IPS DF 19.7 (cell line): ENCODE data around the gene CEP41.
"Not testable (repeated sequence)": the region's sequence is repeated elsewhere in the genome, so short reads cannot be mapped to it uniquely, and the experiment has no call there.

ENCODE experiments used
- DNase-seq: peaks from one replicate; pipeline ENCODE4 v3.0.0-alpha.2; 2013; ENCODE audit warnings: low read depth, low spot score

Gene CEP41

DNA sequence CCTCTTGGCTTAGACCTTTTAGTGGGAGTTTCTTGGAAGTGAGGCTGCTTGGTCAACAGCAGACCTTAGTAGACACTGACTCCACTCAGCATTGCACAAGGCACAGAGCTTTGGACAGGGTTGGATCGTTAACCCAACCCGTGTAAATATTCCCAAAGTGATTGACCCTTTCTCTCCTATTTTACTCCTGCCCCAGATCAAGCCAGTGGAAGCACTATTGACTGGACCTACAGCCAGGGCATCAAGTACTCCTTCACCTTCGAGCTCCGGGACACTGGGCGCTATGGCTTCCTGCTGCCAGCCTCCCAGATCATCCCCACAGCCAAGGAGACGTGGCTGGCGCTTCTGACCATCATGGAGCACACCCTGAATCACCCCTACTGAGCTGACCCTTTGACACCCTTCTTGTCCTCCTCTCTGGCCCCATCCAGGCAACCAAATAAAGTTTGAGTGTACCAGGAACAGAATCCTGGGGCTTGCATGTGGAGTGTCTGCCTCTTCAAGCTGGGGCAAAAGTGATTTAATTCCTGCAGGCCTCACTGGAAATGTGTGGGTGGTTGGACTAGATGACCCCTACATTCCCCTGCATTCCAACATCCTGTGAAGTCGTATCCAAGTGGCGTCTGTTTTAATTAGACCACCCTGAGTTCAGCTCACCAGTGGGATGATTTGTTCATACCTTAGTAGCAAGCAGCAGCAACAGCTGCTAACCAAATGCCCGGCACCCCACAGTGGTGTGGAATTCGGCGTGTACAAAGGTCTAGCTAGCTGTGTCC lies 53.0 kb downstream of the CEP41 start:
- DNase-seq: no peak

DNA sequence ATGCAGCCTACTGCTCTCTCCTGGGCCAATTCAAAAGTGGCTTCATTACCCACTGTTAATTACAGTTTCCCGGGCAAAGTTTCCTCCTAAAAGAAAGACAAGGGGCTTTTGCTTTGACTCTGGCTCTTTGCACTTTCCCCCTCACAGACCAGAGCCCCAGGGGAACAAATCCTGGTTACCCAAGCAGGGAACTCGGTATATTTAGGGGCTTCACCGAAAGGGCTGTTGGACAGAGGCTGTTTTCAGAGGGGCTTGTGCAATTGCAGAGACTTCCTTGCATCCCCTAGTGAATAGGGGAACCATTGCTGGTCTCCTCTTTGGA lies 53.5 kb downstream of the CEP41 start:
- no peak for DNase-seq

DNA sequence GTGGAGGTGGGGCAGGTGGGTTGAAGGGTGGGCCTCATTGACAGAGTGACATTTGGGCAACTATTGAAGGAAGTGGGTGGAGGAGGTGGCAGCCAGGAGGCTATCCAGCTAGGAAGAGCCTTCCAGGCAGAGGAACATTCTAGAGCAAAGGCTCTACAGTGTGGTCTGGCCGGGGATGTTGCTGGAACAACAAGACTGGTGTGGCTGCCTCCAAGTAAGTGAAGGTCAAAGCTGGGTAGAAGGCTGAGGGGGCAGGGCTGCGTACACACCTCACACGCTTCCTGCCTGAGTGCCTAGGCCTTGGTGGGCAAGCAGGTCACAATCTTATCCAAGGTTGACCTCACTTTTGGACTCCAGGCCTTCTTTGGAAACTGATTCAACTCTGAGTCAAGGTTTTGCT lies 53.9 kb downstream of the CEP41 start:
- no peak for DNase-seq

DNA sequence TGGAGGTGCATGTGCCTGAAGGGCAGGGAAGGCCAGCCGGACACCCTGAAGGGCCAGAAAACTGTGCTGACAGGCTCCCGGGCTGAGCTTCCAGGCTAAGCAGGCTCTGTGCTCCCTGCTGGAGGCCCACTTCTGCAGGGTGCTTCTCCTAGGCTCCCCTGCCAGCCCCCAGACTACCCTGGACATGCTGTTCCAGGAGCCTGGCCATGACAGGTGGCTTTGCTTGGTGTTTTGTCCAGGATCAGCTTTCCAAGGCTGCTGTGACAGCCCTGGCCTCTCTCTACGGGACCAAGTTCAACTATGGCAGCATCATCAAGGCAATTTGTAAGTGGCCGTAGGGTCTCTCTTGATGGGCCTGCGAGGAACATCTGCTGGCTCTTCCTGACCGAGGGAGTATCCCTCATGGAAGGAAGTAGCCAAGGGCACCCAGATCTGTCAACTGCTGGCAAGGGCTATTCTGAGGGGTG lies 55.2 kb downstream of the CEP41 start:
- DNase-seq: no peak

DNA sequence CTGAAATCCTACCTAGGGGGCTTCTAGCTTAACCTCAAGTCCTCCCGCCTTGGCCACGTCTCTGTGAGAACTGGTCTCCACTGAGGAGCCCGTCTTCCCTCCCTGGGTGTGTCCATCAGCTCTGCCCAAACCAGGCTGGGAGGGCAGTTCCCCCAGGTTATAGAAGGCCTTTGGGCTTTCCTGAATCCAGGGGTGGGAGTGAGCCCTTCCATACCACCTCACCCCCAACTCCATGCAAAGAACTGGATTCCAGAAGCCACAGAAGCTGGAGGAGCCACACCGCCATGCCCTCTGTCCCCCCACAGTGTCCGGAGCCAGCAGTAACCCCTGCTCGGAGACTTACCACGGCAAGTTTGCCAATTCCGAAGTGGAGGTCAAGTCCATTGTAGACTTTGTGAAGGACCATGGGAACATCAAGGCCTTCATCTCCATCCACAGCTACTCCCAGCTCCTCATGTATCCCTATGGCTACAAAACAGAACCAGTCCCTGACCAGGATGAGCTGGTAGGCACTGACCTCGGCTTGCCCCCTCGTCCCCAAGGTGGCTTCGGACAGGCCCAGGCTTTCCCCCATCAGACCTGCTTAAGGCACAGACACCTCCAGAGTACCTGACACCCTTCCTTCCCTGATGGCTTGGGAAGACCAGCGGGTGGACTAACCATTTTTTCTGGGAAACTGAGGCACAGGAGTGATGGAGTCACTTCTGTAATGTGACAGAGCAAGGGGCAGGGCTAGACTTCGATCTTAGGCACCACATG lies 55.8 kb downstream of the CEP41 start:
- no peak for DNase-seq

DNA sequence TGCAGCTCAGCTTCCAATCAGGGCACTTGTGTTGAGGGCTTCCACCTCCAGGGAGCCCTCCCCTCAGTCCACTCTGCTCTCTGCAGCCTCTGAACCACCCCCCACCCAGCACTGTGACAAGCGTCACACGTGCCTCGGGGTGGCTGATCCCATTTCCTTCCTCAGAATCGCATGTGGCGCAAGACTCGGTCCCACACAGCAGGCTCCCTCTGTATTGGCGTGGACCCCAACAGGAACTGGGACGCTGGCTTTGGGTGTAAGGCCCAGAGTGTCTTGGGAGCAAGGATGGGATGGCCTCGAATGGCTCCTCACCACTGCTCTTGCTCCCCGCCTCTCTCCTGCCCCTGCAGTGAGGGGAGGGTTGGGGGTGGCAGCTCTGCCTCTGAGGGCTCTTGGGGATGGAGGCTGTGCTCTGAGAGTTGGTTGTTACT lies 56.4 kb downstream of the CEP41 start:
- no peak for DNase-seq

DNA sequence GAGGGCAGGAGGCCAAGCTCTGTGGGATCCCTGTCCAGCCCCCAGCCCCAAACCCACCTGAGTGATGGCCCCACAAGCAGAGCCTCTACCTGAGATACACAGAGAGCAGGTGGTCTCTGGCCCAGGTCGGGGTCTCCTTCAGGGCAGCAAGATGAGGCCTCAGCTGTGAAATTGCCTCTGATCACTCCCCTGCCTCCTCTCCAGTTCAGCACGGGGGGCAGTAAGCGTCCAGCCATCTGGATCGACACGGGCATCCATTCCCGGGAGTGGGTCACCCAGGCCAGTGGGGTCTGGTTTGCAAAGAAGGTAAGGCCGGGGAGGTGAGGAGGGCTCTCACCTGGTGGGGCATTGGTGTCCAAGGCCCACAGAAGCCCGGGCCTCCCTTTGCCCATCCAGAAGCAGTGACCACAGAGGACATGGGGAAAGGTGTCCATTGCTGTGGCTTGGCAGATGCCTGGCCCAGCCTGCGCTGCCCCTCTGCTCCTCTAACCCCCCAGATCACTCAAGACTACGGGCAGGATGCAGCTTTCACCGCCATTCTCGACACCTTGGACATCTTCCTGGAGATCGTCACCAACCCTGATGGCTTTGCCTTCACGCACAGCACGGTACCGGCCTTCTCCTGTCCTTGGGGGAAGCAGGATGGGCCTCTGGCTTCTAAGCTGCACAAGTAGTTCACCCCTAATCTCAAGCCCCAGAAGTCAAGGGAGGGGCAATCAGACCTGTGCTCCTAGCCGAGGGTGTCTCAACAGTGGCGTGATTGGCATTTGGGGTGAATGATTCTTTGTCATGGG lies 57.4 kb downstream of the CEP41 start:
- DNase-seq: no peak

DNA sequence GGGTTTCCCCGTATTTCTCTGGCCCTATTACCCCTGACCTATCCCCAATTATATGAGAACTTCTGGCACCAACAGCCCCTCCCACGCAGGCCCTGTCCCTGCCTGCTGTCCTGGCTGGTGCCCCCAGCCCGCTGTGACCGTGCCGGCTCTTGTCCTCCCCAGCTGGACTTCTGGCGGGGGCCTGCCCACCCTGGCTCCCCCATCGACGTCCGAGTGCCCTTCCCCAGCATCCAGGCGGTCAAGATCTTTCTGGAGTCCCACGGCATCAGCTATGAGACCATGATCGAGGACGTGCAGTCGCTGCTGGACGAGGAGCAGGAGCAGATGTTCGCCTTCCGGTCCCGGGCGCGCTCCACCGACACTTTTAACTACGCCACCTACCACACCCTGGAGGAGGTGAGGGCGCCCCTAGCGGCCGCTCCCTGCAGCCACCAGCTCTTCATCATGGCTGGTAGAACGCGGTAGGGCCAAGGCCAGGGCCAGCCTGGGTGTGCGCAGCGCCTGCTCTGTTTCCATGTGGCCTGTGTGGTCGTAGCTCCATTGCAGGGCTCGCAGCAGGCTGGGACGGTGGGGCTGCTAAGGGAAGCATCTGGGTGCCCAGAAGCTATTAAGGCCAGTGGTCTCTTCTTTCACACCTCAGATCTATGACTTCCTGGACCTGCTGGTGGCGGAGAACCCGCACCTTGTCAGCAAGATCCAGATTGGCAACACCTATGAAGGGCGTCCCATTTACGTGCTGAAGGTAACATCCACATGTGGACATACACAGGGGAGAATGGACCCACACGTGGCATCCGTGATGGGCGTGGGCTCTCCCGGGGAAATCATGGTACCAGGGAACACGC lies 59.1 kb downstream of the CEP41 start:
- no peak for DNase-seq

DNA sequence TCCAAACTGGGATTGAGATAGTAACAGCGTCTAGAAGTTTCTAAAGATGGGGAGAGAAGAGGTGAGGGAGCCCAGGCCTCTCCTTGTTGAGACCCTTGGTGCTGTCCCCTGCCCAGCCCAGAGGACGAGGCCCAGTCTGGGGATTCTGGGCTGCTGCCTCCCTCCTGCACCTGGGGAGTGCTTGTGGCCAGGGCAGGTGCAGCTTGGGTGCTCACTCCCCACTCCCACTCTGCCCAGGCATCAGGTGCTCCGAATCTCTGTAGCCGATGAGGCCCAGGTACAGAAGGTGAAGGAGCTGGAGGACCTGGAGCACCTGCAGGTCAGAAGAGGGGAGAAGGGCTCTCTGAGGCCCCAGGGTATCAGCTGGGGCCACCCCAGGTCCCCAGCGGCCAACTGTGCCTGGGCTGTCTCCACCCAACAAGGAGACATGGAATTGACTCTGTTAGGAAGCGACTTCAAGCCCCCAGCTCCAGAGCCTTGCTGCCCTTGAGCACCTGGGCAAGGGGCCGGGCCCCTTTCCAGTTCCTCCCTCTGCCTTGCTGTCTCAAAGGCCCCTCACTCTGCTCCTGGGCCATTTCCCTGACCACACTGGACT lies 59.9 kb downstream of the CEP41 start:
- no peak for DNase-seq

DNA sequence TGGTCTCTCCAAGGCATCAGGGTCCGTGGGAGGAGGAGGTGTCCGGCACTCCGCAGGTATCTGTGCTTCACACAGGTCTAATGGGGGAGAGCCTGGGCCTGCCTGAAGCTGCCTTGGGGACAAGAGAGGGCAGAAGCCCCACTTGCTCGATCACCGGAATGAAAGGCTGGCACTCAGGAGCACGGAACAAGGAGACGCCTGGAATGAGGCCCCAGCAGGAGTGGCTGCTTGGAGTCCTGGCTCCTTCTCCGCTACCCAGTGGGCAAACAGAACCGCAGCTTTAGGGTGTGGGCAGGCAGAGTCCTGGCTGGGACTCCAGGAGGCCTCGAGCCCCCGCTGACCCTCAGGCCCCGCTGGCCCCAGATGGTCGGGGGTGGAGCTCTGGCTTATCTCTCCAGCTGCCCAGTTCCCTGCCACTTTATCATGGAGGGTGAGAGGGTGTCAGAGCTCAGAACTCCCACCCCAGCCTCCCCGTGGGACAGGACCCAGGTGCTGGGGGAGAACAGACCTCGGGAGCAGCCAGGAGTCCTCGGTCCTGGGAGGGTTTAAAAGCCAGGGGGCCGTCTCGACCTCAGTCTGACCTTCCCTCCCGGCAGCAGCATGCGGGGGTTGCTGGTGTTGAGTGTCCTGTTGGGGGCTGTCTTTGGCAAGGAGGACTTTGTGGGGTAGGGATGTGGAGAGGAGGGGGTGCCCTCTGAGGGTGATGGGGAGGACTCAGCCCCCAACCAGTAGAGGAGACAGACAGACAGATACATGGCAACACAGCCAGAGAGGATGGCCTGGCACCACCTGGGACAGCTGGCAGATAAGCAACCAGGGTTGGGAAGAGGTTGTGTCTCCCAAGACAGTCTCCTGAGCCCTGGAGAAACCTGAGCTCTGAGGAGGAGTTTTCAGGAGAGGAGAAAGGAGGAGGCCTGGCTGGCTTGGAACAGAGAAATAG lies 60.6 kb downstream of the CEP41 start, which contains the start of gene CPA1:
TSS of gene CPA1 (plus strand) at position 574 of the 940 bp plus-strand sequence. CDS start at position 601, 27 bp downstream.
- no peak for DNase-seq

DNA sequence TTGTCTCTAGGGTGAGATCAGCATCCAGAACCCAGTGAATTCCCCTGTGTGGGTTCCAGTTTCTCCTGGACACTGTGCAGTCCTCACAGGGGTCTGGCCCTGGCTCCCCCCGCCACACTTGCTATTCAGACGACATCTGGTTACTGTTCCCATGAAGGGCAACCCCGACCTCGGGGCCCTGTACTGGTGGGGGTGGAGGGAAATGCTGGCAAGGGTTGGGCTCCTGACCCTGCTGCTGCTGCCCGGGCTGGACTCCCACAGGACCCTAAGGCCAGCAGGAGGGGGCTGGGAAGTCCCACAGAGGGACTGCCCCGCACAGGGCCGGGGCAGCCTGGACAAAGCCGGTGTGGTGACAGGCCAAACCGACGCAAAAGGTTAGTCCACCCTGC lies 61.3 kb downstream of the CEP41 start:
- no peak for DNase-seq

DNA sequence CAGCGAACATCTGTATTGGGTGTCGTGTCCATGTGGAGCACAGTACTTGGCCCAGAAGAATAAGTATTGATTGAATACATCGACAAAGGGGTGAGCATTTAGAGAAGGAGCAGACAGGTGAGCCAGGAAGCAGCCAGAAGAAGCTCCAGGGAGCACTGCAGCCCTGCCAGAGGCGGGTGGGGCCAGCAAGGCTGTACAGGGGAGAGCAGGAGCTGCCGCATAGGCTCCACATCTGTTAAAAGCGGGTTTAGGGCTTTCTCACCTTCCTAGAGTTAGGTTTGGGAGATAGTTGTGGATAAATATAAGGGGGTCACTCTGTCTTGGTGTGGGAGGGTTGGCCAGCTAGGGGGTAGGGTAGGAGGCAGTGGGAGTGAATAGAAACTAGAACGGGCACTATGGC lies 61.8 kb downstream of the CEP41 start:
- DNase-seq: no peak

DNA sequence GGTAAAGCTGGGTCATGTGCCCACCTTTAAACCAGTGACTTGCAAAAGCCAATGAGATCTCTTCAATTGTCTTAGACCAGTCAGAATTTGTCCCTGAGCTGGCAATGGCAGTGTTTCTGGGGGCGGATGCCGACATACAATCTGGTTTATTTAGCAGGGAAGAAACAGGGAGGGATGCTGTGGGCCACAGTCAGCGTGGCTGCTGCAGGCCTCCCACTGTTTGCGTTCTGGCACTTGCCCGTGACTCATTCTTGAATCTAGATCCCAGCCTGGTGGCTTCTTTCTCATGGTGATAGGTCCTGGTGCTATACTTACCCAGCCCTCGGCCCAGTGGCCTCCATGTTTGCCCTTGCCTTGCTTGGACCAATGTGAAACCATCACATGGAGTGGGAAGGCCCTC lies 63.6 kb downstream of the CEP41 start:
- DNase-seq: no peak

DNA sequence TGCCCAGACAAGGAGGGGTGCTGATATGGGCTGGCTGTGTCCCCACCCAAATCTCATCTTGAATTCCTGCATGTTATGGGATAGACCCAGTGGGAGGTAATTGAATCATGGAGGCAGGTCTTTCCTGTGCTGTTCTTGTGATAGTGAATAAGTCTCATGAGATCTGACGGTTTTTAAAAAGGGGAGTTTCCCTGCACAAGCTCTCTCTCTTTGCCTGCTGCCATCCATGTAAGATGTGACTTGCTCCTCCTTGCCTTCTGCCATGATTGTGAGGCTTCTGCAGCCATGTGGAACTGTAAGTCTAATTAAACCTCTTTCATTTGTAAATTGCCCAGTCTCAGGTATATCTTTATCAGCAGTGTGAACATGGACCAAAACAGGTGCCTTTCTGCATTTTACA lies 64.4 kb downstream of the CEP41 start:
- not testable (repeated sequence) for DNase-seq

DNA sequence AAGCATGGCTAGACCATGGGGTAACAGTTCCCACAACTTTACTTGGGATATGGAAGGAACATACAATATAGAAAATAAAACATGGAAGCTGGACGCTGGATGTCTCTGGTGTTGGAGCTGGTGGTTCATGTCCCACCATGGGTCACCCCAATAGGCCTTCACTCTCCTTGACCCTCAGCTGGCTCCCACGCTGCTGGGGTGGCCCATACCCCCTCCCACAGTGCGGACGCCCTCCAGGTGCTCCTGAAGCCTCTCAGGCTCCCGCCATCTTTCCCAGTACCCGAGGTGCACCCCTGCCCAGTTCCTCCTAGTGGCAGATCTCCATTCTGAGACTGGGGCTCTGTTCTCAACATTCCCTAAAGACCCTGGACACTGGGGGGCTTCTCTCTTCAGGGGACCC lies 66.3 kb downstream of the CEP41 start:
- DNase-seq: no peak

DNA sequence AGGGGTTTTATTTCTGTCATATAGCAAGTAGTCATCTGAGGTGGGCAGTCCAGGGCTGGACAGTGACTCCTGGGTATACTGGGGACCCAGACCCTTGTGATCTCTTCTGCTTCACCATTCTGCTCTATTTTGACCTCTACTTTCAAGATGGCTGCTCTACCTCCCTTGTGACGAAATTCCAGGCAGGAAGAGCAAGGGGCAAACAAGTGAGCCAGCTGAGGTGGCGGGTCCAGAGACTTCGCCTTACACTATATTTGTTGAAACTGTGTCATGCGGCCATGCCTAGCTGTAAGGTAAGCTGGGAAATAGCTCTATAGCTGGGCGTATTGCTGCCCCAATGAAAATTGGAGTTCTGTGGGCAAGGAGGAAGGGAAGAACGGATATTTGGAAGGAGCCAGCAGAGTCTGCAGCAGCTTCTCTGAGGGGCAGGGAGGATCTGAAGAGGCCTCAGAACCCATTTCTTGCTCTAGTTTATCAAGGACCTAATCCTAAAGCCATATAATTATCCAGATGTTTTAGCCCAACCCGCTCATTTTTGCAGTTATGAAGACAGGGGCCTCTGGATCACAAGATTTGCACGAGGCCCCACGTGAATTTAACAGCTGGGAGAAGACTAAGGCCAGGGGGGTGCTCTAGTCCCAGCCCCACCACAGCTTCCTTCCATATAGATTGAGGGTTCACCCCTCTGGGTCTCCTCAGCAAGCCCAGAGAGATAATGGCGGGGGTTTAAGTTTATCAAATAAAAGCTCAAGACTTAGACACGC lies 68.2 kb downstream of the CEP41 start:
- DNase-seq: no peak

DNA sequence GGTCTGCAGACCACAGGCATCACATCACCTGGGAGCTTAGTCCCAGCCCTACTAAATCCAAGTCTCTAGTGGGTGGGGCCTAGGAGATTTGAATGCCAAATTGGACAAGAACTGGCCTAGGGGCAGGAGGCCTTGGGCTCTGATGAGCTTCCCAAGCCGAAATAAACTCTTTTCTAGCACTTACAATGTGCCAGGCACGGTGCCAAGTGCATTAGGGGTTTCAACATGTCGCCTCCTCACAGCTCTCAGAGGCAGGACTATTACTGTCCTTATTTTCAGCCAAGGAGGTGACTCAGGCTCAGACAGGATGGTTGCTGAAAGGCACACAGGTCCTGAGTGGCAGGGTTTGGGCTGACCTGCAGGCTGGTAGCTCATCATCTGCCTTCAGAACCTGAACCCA lies 69.8 kb downstream of the CEP41 start:
- DNase-seq: no peak

DNA sequence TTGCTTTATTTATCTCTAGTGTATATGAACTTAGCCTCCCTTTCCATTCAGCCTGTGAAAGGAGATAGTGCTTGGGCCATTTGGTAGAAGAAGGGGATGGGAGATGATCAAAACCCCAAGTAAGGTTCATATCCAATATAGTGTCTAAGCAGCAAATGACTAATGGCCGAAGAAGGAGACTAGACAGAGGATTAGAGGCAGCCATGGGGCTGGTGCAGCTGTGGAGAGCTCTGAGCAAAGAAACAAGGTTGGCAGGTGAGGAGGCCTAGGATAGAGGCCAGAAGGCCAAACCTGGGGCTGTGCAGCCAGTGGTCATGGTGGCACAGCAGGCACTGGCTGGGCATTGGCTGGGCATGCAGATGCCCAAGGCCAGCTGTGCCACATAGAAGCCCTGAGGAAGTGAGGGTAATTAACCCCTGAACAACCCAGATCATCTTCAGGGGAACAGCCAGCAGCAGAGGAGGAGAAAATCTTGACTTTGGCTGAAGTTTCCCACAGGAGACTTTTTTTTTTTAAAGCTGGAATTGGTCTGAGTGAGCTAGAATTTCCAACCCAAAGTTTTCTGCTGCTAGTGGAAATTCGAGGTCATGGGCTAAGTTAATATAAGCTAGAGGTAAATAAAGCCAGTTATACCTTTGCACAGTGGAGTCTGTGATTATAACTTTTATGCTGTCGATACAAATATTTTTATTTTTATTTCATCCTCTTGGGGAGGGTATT lies 70.8 kb downstream of the CEP41 start:
- DNase-seq: no peak
